ENCODE results near the gene SARS1. TPM values are rescaled to one million over a fixed set of nuclear protein-coding genes. Genes with fewer than 3 reads are reported as not detected.

Gene SARS1
- total and polyA plus RNA-seq, 2 of the 13 experiments (the other 11 are each of a cell fraction or from before 2014, with no cell fraction given): 103 to 134 TPM

- 0 out of 2 replicates have a peak, but pooled peaks have one; percentile 46 for TF ChIP-seq ZNF761 (CRISPR knock-in tag; conservative IDR thresholded peaks at IDR 0.05)
- no peak for TF ChIP-seq JUN (CRISPR knock-in tag; IDR thresholded peaks at IDR 0.05)
- TF ChIP-seq ZNF10 (CRISPR knock-in tag; IDR thresholded peaks at IDR 0.05; ENCODE audit: borderline replicate concordance, low read depth): no peak
- TF ChIP-seq SNAPC4 (CRISPR knock-in tag; IDR thresholded peaks at IDR 0.05): no peak
- 0 out of 2 replicates have a peak, but pooled peaks have one; percentile 48 for TF ChIP-seq ZNF572 (CRISPR knock-in tag; IDR thresholded peaks at IDR 0.05)
- no peak; the same call in 1 of the 2 replicates for TF ChIP-seq CCDC6 (CRISPR knock-in tag; IDR thresholded peaks at IDR 0.05)
- no peak for TF ChIP-seq ZNF17 (CRISPR knock-in tag; IDR thresholded peaks at IDR 0.05)
- no peak for TF ChIP-seq JDP2 (CRISPR knock-in tag; IDR thresholded peaks at IDR 0.05; ENCODE audit: borderline replicate concordance)
- TF ChIP-seq MLX (CRISPR knock-in tag; IDR thresholded peaks at IDR 0.05): no peak
- TF ChIP-seq TP53 (CRISPR knock-in tag; conservative IDR thresholded peaks at IDR 0.05): no peak
- TF ChIP-seq PRMT3 (CRISPR knock-in tag; IDR thresholded peaks at IDR 0.05; ENCODE audit: borderline replicate concordance, low read depth): no peak
- no peak for TF ChIP-seq ETS1 (CRISPR knock-in tag; IDR thresholded peaks at IDR 0.05)
- no peak for TF ChIP-seq KDM6A (CRISPR knock-in tag; IDR thresholded peaks at IDR 0.05; ENCODE audit: low read depth)
- TF ChIP-seq ZNF280D (CRISPR knock-in tag; IDR thresholded peaks at IDR 0.05): no peak
- TF ChIP-seq HNRNPL (IDR thresholded peaks at IDR 0.05; ENCODE audit: low read depth, low read length): 0 out of 2 replicates have a peak, but pooled peaks have one; percentile 29
- TF ChIP-seq RBM22 (optimal IDR thresholded peaks at IDR 0.05; ENCODE audit: low read length): no peak
- TF ChIP-seq TEAD2 (CRISPR knock-in tag; IDR thresholded peaks at IDR 0.05): no peak
- no peak for TF ChIP-seq GZF1 (CRISPR knock-in tag; IDR thresholded peaks at IDR 0.05)
- TF ChIP-seq GLI4 (CRISPR knock-in tag; IDR thresholded peaks at IDR 0.05; ENCODE audit: borderline replicate concordance): no peak
These were observed at the start of gene SARS1 (continued) for GRCh38 chr1:109213824-109214693.

All from HepG2 (cell line).